GM20000 (cell line): ENCODE data around the gene HAVCR2.

ENCODE experiments used
- DNase-seq: peaks from one replicate; pipeline ENCODE4 v3.0.0; 2012; ENCODE audit warnings: low spot score
- TF ChIP-seq, protein P1 (sequence below): IDR thresholded peaks from 2 replicates; pipeline ENCODE4 v1.5.1; 2012; ENCODE audit warnings: mild to moderate bottlenecking, control low read depth; ENCODE audit errors: extremely low read depth, missing control alignments

The HAVCR2 gene

DNA sequence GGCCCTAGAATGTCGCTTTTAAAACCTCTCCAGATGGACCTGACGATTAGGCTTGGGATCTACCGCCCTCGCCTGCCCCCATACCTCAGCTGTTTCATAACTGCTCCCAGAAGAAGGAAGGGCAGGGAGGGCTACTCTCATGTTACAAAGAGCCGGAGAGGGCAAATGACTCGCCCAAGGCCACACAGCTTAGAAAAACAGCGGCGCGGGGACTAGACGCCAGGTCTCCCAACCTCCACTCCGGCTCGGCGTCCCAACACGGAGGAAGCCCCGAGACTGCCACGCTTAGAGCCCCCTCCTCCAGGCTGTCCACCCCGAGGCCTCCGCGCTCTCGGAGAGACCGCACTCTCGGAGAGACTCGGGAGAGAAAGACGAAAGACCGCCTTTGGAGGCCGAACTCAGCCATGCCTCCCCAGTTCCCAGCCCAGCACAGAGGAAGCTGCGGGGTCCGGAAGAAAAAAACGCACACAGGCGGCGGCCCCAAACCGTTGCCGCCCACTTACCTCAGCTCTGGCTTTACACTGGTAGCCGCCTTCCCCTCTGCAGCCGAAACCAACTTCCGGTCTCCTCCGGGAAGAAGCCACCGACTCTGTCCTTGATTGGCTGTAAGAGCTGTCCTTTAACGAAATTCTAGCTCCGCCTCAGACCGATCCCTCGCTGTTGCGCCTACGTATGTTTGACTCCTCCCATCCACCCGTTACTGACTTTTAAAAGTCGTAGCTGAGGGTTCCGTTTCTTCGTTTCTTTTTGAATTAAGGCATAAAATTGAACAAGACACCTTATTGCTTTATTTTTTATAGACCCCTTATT lies 33.7 kb upstream of the HAVCR2 start, which contains the start of gene MED7:
Gene MED7 (minus strand): TSS at position 549 of the 810 bp plus-strand sequence. CDS start 3,434 bp downstream, outside the sequence.
- TF ChIP-seq, protein P1, sequence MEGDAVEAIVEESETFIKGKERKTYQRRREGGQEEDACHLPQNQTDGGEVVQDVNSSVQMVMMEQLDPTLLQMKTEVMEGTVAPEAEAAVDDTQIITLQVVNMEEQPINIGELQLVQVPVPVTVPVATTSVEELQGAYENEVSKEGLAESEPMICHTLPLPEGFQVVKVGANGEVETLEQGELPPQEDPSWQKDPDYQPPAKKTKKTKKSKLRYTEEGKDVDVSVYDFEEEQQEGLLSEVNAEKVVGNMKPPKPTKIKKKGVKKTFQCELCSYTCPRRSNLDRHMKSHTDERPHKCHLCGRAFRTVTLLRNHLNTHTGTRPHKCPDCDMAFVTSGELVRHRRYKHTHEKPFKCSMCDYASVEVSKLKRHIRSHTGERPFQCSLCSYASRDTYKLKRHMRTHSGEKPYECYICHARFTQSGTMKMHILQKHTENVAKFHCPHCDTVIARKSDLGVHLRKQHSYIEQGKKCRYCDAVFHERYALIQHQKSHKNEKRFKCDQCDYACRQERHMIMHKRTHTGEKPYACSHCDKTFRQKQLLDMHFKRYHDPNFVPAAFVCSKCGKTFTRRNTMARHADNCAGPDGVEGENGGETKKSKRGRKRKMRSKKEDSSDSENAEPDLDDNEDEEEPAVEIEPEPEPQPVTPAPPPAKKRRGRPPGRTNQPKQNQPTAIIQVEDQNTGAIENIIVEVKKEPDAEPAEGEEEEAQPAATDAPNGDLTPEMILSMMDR: no peak
- DNase-seq: peak; percentile 92

GRCh38 chr5:157137691-157138090 lies 28.8 kb upstream of the HAVCR2 start:
- TF ChIP-seq, protein P1: no peak
- no peak for DNase-seq

DNA sequence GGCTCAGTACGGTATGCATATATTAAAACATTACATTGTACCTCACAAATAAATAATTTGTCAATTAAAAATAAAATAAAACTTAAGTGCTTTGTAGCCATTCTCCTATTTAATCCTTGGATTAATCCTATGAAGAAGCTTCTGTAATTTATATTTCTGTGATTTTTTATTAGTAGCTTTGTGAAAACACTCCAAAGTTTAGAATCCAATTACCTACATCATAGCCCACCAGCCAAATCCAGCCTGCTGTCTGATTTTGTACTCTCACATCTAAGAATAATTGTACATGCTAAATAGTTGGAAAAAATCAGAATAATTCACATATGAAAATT lies 23.4 kb upstream of the HAVCR2 start:
- TF ChIP-seq, protein P1: no peak
- DNase-seq: no peak

GRCh38 chr5:157130925-157131324 lies 22.1 kb upstream of the HAVCR2 start:
- DNase-seq: peak; percentile 19
- TF ChIP-seq, protein P1: no peak

GRCh38 chr5:157121709-157122108 lies 12.9 kb upstream of the HAVCR2 start:
- DNase-seq: no peak
- TF ChIP-seq, protein P1: no peak

DNA sequence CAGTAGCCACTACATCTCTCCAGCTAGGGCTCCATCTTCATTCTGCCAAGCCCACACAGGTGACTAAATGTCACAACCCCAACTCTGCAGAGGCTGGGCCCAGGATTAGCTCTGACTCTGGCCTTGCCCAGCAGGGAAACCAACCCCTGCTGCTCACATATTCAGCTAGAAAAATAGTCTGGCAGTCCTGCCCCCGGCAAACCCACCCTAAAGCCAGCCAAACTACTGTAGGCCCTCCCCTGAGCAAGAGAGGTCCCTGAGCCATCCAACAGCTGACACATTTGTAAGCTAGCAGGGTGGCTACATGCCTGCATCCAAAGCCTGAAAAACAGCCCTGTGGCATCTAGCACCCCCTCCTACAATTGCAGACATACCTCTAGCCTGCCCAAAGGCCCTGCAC lies 11.3 kb upstream of the HAVCR2 start:
- TF ChIP-seq, protein P1: no peak
- no peak for DNase-seq

GRCh38 chr5:157116483-157116954 lies 7.7 kb upstream of the HAVCR2 start:
- peak; percentile 61 for DNase-seq
- TF ChIP-seq, protein P1: no peak
